GM12872 (cell line): ENCODE data around the gene SERPINA12.

Source experiments
- CTCF ChIP-seq: IDR thresholded peaks from 3 replicates; pipeline ENCODE4 v1.5.1; 2011; ENCODE audit warnings: low read depth, mild to moderate bottlenecking, low read length, moderate library complexity; ENCODE audit not compliant: insufficient read depth

Gene SERPINA12

DNA sequence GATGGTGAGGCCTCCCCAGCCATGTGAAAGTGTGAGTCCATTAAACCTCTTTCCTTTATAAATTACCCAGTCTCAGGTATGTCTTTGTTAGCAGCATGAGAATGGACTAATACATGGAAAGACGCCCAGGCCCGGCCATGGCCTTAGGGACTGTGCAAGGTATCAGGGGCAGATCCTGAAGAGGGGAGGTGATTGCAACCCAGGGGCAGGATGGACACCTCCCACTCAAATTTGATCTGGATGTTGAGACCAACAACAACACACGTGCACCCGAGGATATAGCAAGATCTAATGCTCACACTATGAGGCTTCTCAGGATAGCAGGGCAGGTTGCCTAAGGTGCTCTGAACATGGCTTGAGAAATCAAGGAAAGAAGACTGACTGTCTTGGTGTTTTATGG is 38.5 kb upstream of the SERPINA12 start:
- no peak for TF ChIP-seq CTCF

DNA sequence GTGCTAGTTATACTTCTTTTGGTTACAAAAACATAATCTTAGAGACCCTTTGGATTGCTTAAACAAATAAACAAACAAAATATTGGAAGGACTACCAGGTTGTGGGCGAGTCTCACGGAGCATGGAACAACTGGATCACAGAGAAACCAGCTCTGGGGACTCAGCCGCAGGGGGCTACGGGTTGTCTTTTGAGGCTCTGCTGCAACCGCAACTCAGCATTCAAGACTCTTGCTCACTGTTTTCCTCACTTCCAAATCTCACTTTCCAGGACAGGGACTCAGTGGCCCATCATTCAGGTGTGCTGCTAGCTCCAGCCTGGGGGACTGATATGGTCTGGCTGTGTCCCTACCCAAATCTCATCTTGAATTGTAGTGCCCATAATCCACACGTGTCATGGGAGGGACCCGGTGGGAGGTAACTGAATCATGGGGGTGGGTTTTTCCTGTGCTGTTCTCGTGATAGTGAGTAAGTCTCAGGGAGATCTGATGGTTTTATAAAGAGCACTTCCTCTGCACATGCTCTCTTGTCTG is 37.9 kb upstream of the SERPINA12 start:
- no peak for TF ChIP-seq CTCF

- TF ChIP-seq CTCF, result no peak
Measured at GRCh38 chr14:94545131-94545841, 36.0 kb upstream of the SERPINA12 start.

- no peak for TF ChIP-seq CTCF
Measured at GRCh38 chr14:94544726-94545125, 35.5 kb upstream of the SERPINA12 start.

- TF ChIP-seq CTCF, result no peak
Measured at GRCh38 chr14:94543449-94544124, 34.3 kb upstream of the SERPINA12 start.

DNA sequence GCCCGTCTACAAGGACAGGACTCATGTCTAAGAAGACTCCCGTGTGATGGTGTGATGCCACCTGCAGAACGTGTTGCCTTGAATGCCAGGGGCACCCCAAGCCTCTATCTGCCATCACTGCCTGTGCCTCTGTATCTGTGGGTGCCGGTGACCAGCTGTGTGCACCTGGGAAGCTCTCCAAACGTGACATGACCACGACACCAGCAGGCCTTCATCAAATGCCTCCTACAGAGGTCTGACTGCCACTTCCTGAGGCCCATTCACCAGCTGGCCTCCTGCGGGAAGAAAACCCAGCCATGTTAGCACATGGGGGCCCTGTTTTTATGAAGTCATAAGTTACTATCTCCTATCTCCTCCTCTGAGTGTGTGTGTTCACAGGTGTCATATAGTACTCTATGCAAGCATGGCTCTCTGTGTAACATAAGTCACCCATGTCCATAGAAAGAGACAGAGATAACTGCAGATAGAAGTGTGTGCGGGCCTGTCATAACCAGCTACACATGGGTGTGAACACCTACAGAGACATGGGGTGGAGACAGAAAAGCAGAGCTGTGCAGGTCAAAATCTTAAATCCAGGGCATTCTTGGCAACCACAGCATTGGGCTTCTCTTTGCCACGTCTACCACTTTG is 33.7 kb upstream of the SERPINA12 start:
- no peak for TF ChIP-seq CTCF

GRCh38 chr14:94542111-94542810 is 33.0 kb upstream of the SERPINA12 start:
- TF ChIP-seq CTCF, result no peak
